Neural progenitor cell (in vitro differentiated cells): ENCODE measurements around the gene DACH1. TPM values are rescaled to one million over a fixed set of nuclear protein-coding genes. Genes with fewer than 3 reads are reported as not detected.

Experiments
- DNase-seq: peaks from one replicate; pipeline ENCODE4 v3.0.0-alpha.2; 2016; ENCODE audit warnings: low spot score
- H2AFZ ChIP-seq: fragments of 200-600 bp; sonication (generic); replicated peaks from 2 replicates; pipeline ENCODE4 v1.6.1; 2016; ENCODE audit warnings: antibody characterized with exemption
- H3F3A ChIP-seq: fragments of 200-600 bp; sonication (generic); 2 replicates; pipeline ENCODE4 v1.6.1; 2016; ENCODE audit warnings: antibody characterized with exemption, low read depth
- H3K27ac ChIP-seq: fragments of 200-600 bp; sonication (generic); 2 replicates; pipeline ENCODE4 v1.5.1; 2016; ENCODE audit warnings: mild to moderate bottlenecking
- H3K27me3 ChIP-seq: fragments of 200-600 bp; sonication (generic); 2 replicates; pipeline ENCODE4 v1.6.1; 2016; ENCODE audit warnings: mild to moderate bottlenecking, moderate library complexity
- H3K36me3 ChIP-seq: fragments of 200-600 bp; sonication (generic); 2 replicates; pipeline ENCODE4 v1.5.1; 2016
- H3K4me1 ChIP-seq: fragments of 200-600 bp; sonication (generic); 2 replicates; pipeline ENCODE4 v1.6.1; 2016; ENCODE audit warnings: mixed run types
- H3K4me2 ChIP-seq: fragments of 200-600 bp; sonication (generic); 2 replicates; pipeline ENCODE4 v1.6.1; 2016
- H3K4me3 ChIP-seq: fragments of 200-600 bp; sonication (generic); 2 replicates; pipeline ENCODE4 v1.5.1; 2016
- H3K79me2 ChIP-seq: fragments of 200-600 bp; sonication (generic); 2 replicates; pipeline ENCODE4 v1.6.1; 2016; ENCODE audit warnings: low read depth
- H3K9ac ChIP-seq: fragments of 200-600 bp; sonication (generic); 2 replicates; pipeline ENCODE4 v1.6.1; 2016
- H3K9me3 ChIP-seq: fragments of 200-600 bp; sonication (generic); 2 replicates; pipeline ENCODE4 v1.5.1; 2016; ENCODE audit warnings: low read depth
- H4K20me1 ChIP-seq: fragments of 200-600 bp; sonication (generic); 2 replicates; pipeline ENCODE4 v1.6.1; 2016; ENCODE audit warnings: low read depth
- H3K27ac Mint-ChIP-seq: 3 replicates; pipeline ENCODE4 v1.8.0; 2021; ENCODE audit warnings: mixed read lengths
- H3K27me3 Mint-ChIP-seq: 2 replicates; pipeline ENCODE4 v1.8.0; 2022; ENCODE audit warnings: low read depth, mild to moderate bottlenecking, inconsistent platforms, moderate library complexity, mixed read lengths; ENCODE audit not compliant: insufficient read depth
- H3K36me3 Mint-ChIP-seq: 3 replicates; pipeline ENCODE4 v1.8.0; 2021; ENCODE audit warnings: mixed read lengths
- H3K4me1 Mint-ChIP-seq: 3 replicates; pipeline ENCODE4 v1.8.0; 2021; ENCODE audit warnings: mixed read lengths
- H3K4me3 Mint-ChIP-seq: 3 replicates; pipeline ENCODE4 v1.8.0; 2021; ENCODE audit warnings: mild to moderate bottlenecking, moderate library complexity, mixed read lengths
- H3K9me3 Mint-ChIP-seq: 3 replicates; pipeline ENCODE4 v1.8.0; 2020; ENCODE audit warnings: mixed read lengths
- EZH2 ChIP-seq: fragments of 200-600 bp; sonication (generic); IDR thresholded peaks from 2 replicates; pipeline ENCODE4 v1.6.1; 2017; ENCODE audit warnings: antibody characterized with exemption, mild to moderate bottlenecking, moderate library complexity
- EZH2phosphoT487 ChIP-seq: fragments of 200-600 bp; sonication (generic); IDR thresholded peaks from 2 replicates; pipeline ENCODE4 v1.6.1; 2017; ENCODE audit warnings: antibody characterized with exemption
- total RNA-seq: library from RNA; depleted of rRNA; stranded (reverse); fragments of >200 nt; gene quantifications from 2 replicates; pipeline ENCODE4 v1.2.3, GENCODE V29; 2015; ENCODE audit warnings: low replicate concordance
- TF ChIP-seq, protein P1 (sequence below): fragments of 200-600 bp; sonication (generic); IDR thresholded peaks from 2 replicates; pipeline ENCODE4 v1.5.1; 2017; ENCODE audit warnings: antibody characterized with exemption, mild to moderate bottlenecking

The DACH1 gene
- total RNA-seq, 1 donor from 2014 or later: 27.6 TPM

DNA sequence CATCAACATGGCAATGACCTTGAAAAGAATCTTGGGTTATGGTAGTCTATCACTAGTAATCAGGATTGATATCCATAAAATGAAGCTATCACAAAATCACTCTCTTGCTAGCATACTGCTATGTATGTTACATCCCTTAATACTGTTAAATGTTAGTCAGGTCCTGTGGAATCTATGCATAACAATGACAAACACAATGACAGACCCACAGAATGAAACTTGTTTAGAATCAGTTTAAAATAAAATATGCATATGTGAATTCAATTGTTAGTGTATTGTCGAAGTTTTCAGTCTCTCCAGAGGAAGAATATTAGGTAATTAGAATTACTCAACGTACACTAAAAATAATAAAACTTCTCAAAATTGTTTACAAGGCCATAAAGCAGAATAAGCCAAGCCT is 137.6 kb downstream of the DACH1 start:
- H2AFZ ChIP-seq: no peak overlapping the region
- no peak overlapping the region for H3K4me3 ChIP-seq
- no peak overlapping the region for H3K9ac ChIP-seq
- no peak overlapping the region for H3K4me2 ChIP-seq
- H3K36me3 ChIP-seq: no peaks in the 10 kb centered on the region
- H4K20me1 ChIP-seq: no peaks in the 10 kb centered on the region
- peaks cover 6% of the 10 kb centered on the region for H3F3A ChIP-seq
- TF ChIP-seq, protein P1, sequence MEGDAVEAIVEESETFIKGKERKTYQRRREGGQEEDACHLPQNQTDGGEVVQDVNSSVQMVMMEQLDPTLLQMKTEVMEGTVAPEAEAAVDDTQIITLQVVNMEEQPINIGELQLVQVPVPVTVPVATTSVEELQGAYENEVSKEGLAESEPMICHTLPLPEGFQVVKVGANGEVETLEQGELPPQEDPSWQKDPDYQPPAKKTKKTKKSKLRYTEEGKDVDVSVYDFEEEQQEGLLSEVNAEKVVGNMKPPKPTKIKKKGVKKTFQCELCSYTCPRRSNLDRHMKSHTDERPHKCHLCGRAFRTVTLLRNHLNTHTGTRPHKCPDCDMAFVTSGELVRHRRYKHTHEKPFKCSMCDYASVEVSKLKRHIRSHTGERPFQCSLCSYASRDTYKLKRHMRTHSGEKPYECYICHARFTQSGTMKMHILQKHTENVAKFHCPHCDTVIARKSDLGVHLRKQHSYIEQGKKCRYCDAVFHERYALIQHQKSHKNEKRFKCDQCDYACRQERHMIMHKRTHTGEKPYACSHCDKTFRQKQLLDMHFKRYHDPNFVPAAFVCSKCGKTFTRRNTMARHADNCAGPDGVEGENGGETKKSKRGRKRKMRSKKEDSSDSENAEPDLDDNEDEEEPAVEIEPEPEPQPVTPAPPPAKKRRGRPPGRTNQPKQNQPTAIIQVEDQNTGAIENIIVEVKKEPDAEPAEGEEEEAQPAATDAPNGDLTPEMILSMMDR: no peak
- TF ChIP-seq EZH2phosphoT487 (no peak), EZH2 (no peak)
- H3K9me3 ChIP-seq: no peaks in the 10 kb centered on the region
- Mint-ChIP-seq H3K9me3 (peaks cover 9% of the 10 kb centered on the region), H3K4me3 (no peak overlapping the region), H3K36me3 (peaks cover 13% of the 10 kb centered on the region), H3K27ac (no peak overlapping the region), H3K27me3 (no peaks in the 10 kb centered on the region), H3K4me1 (peaks cover 30% of the 10 kb centered on the region)
- H3K4me1 ChIP-seq: peaks cover 36% of the 10 kb centered on the region
- no peaks in the 10 kb centered on the region for H3K79me2 ChIP-seq
- DNase-seq: no peak
- H3K27me3 ChIP-seq: no peaks in the 10 kb centered on the region
- H3K27ac ChIP-seq: no peak overlapping the region

DNA sequence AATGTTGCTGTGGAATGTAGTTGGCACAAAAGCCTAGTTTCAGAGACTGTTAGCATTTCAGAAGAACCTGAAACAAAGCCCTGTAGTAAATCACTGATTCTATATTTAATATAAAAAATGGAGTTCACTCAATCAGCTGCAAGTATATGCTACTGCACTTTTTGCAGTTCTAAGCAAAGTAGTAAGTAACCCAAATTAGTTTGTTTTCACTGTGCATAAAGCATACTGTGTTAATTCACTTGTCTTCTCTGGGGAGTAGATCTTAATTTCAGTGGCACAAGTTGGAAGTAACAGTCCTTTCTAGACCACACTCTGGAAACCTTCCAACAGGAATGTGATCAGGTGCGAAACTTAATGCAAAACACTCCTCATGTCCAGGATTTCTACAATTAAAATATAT is 139.3 kb downstream of the DACH1 start:
- TF ChIP-seq EZH2phosphoT487: no peak
- TF ChIP-seq, protein P1: no peak
- Mint-ChIP-seq H3K27ac (peak overlapping the region; percentile 22), H3K4me1 (peaks cover 31% of the 10 kb centered on the region), H3K4me3 (no peak overlapping the region), H3K9me3 (peaks cover 6% of the 10 kb centered on the region), H3K36me3 (peaks cover 12% of the 10 kb centered on the region), H3K27me3 (no peaks in the 10 kb centered on the region)
- Histone ChIP-seq H3K79me2 (no peaks in the 10 kb centered on the region), H3K4me3 (no peak overlapping the region), H2AFZ (no peak overlapping the region), H3K27me3 (no peaks in the 10 kb centered on the region), H3K27ac (peak overlapping the region; percentile 0), H3F3A (peaks cover 6% of the 10 kb centered on the region), H3K4me2 (no peak overlapping the region), H3K9me3 (no peaks in the 10 kb centered on the region), H4K20me1 (no peaks in the 10 kb centered on the region), H3K36me3 (no peaks in the 10 kb centered on the region), H3K4me1 (peaks cover 43% of the 10 kb centered on the region), H3K9ac (no peak overlapping the region)
- no peak for DNase-seq

DNA sequence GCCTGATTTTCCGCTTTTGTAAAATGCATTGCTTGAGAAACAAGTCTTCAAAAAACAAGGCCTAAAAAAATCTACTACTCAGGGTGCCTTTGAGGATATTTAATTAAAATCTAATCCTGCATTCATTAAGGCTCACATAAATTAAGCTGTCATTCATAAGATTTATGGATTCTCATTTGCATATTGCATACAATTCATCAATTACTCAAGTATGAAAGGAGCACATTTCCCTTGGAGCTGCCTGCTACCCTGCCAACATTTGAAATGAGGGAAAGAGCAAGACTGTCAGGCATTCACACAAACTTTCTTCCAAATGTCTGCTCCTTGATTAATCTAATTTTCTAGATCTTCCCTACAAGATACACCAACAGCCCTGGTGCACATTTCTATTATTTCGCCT is 140.0 kb downstream of the DACH1 start:
- Histone ChIP-seq H3K27ac (peak overlapping the region; percentile 0), H3K9me3 (no peaks in the 10 kb centered on the region), H3K4me2 (no peak overlapping the region), H3K36me3 (no peaks in the 10 kb centered on the region), H4K20me1 (no peaks in the 10 kb centered on the region), H3K4me3 (no peak overlapping the region), H3K27me3 (no peaks in the 10 kb centered on the region), H2AFZ (no peak overlapping the region), H3K79me2 (no peaks in the 10 kb centered on the region), H3F3A (peaks cover 6% of the 10 kb centered on the region), H3K4me1 (peaks cover 43% of the 10 kb centered on the region), H3K9ac (no peak overlapping the region)
- H3K36me3 Mint-ChIP-seq: peaks cover 12% of the 10 kb centered on the region
- peaks cover 6% of the 10 kb centered on the region for H3K9me3 Mint-ChIP-seq
- no peak overlapping the region for H3K27ac Mint-ChIP-seq
- H3K4me1 Mint-ChIP-seq: peaks cover 33% of the 10 kb centered on the region
- TF ChIP-seq EZH2 (no peak), EZH2phosphoT487 (no peak)
- TF ChIP-seq, protein P1: no peak
- no peak overlapping the region for H3K4me3 Mint-ChIP-seq
- no peaks in the 10 kb centered on the region for H3K27me3 Mint-ChIP-seq
- no peak for DNase-seq

DNA sequence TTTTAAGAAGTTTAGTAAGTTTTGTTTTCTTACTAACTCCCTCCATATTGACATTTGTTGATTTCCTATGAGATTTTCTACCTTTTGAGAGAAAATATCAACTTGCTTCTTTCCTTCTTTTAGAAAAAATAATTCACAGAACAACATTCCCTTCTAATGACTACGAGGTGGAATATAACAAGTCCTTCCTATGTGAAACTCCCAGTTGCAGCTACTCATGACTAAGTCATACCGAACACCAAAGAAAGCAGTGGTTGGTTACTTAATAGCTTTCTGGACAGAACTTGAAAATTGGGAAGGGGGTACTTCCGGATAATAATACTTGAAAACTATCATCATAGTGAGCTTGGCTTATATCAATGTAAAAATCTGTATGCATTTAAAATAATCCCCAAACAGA is 144.8 kb downstream of the DACH1 start:
- H3K4me1 Mint-ChIP-seq: peaks cover 36% of the 10 kb centered on the region
- H3K9me3 Mint-ChIP-seq: no peaks in the 10 kb centered on the region
- Histone ChIP-seq H3K79me2 (no peaks in the 10 kb centered on the region), H3K36me3 (no peaks in the 10 kb centered on the region), H3K9ac (no peak overlapping the region), H4K20me1 (no peaks in the 10 kb centered on the region), H3K4me2 (no peak overlapping the region), H3K4me3 (no peak overlapping the region), H3F3A (peaks cover 2% of the 10 kb centered on the region), H2AFZ (no peak overlapping the region), H3K27me3 (no peaks in the 10 kb centered on the region), H3K27ac (no peak overlapping the region), H3K4me1 (peaks cover 54% of the 10 kb centered on the region), H3K9me3 (no peaks in the 10 kb centered on the region)
- no peak overlapping the region for H3K27ac Mint-ChIP-seq
- no peaks in the 10 kb centered on the region for H3K27me3 Mint-ChIP-seq
- no peak for DNase-seq
- TF ChIP-seq EZH2phosphoT487: no peak
- TF ChIP-seq, protein P1: no peak
- no peak for TF ChIP-seq EZH2
- no peak overlapping the region for H3K4me3 Mint-ChIP-seq
- peaks cover 4% of the 10 kb centered on the region for H3K36me3 Mint-ChIP-seq
